Hepatocyte (in vitro differentiated cells): ENCODE results near the gene INTS15. TPM values are rescaled to one million over a fixed set of nuclear protein-coding genes. Genes with fewer than 3 reads are reported as not detected.

Source experiments
- DNase-seq: peaks from one replicate; pipeline ENCODE4 v3.0.0-alpha.2; 2016; ENCODE audit warnings: low spot score
- H2AFZ ChIP-seq: fragments of 200-600 bp; sonication (generic); 2 replicates; pipeline ENCODE4 v1.6.0; 2016; ENCODE audit warnings: antibody characterized with exemption, mild to moderate bottlenecking
- H3K27ac ChIP-seq: fragments of 200-600 bp; sonication (generic); 2 replicates; pipeline ENCODE4 v1.5.1; 2016; ENCODE audit warnings: mild to moderate bottlenecking
- H3K27me3 ChIP-seq: fragments of 200-600 bp; sonication (generic); 2 replicates; pipeline ENCODE4 v1.6.1; 2016
- H3K36me3 ChIP-seq: fragments of 200-600 bp; sonication (generic); replicated peaks from 2 replicates; pipeline ENCODE4 v1.5.1; 2016; ENCODE audit warnings: low read depth; ENCODE audit not compliant: insufficient read depth
- H3K4me1 ChIP-seq: fragments of 200-600 bp; sonication (generic); 2 replicates; pipeline ENCODE4 v1.5.1; 2016; ENCODE audit warnings: mild to moderate bottlenecking, moderate library complexity; ENCODE audit not compliant: insufficient read depth
- H3K4me2 ChIP-seq: fragments of 200-600 bp; sonication (generic); 2 replicates; pipeline ENCODE4 v1.6.0; 2016
- H3K4me3 ChIP-seq: fragments of 200-600 bp; sonication (generic); 2 replicates; pipeline ENCODE4 v1.5.1; 2016; ENCODE audit warnings: mild to moderate bottlenecking
- H3K79me2 ChIP-seq: fragments of 200-600 bp; sonication (generic); 2 replicates; pipeline ENCODE4 v1.6.0; 2017; ENCODE audit warnings: mild to moderate bottlenecking
- H3K9me2 ChIP-seq: fragments of 200-600 bp; sonication (generic); replicated peaks from 2 replicates; pipeline ENCODE4 v1.6.0; 2017; ENCODE audit warnings: mild to moderate bottlenecking; ENCODE audit not compliant: insufficient read depth
- H3K9me3 ChIP-seq: fragments of 200-600 bp; sonication (generic); 2 replicates; pipeline ENCODE4 v1.5.1; 2016; ENCODE audit warnings: low read depth, mild to moderate bottlenecking
- H4K20me1 ChIP-seq: fragments of 200-600 bp; sonication (generic); 2 replicates; pipeline ENCODE4 v1.6.0; 2016; ENCODE audit warnings: mild to moderate bottlenecking; ENCODE audit not compliant: insufficient read depth, poor library complexity, severe bottlenecking
- EZH2 ChIP-seq: fragments of 200-600 bp; sonication (generic); IDR thresholded peaks from 2 replicates; pipeline ENCODE4 v1.6.1; 2016; ENCODE audit warnings: antibody characterized with exemption, mild to moderate bottlenecking, borderline replicate concordance
- EZH2phosphoT487 ChIP-seq: fragments of 200-600 bp; sonication (generic); IDR thresholded peaks from one replicate; pipeline ENCODE4 v1.6.1; 2018; ENCODE audit warnings: antibody characterized with exemption, mild to moderate bottlenecking, low read depth, moderate library complexity; ENCODE audit not compliant: unreplicated experiment, severe bottlenecking
- WGBS: methylation state at CpG from one replicate; pipeline ENCODE4 v1.1.6; 2016; ENCODE audit warnings: low lambda C conversion rate; ENCODE audit errors: missing lambda C conversion rate; 5-methylcytosine and 5-hydroxymethylcytosine counted together
- polyA plus RNA-seq: library from polyadenylated mRNA; unstranded; fragments of >200 nt; fragmentation: Nextera tagmentation; extraction: Ambion mirVana; gene quantifications from 2 replicates; pipeline ENCODE4 v1.2.1, GENCODE V29; 2016
- total RNA-seq: library from RNA; depleted of rRNA; stranded (reverse); fragments of >200 nt; gene quantifications from 2 replicates; pipeline ENCODE4 v1.2.3, GENCODE V29; 2014
- TF ChIP-seq, protein P1 (sequence below): fragments of 200-600 bp; sonication (generic); IDR thresholded peaks from 2 replicates; pipeline ENCODE4 v1.5.1; 2016; ENCODE audit warnings: antibody characterized with exemption, mild to moderate bottlenecking; ENCODE audit not compliant: poor library complexity

The INTS15 gene
- total and polyA plus RNA-seq, 2 experiments from 2014 or later = 21.4 to 26.1 TPM

DNA sequence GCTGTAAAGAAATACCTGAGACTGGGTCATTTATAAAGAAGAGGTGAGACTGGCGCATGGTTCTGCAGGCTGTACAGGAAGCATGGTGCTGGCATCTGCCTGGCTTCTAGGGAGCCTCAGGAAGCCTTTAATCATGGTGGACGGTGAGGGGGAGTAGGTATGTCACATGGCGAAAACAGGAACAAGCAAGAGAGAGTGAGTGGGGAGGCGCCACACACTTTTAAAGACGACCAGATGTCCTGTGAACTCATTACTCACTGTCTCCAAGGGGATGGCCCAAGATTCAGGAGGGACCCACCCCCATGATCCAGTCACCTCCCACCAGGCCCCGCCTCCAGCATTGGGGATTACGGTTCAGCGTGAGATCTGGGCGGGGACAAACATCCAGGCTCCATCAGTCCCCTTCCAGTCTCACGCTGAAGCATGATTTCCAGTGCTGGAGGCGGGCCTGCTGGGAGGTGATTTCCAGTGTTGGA lies 50.5 kb downstream of the INTS15 start:
- H2AFZ ChIP-seq = no peak overlapping the region
- 65% methylated on average over 11 of the region's 11 CpGs for WGBS
- H3K9me2 ChIP-seq = no peaks in the 10 kb centered on the region
- H3K27ac ChIP-seq = no peak overlapping the region
- no peak overlapping the region for H3K4me3 ChIP-seq
- no peaks in the 10 kb centered on the region for H3K36me3 ChIP-seq
- no peak for DNase-seq
- no peaks in the 10 kb centered on the region for H3K9me3 ChIP-seq
- no peak overlapping the region for H3K4me2 ChIP-seq
- H3K4me1 ChIP-seq = peaks cover 7% of the 10 kb centered on the region
- no peaks in the 10 kb centered on the region for H3K27me3 ChIP-seq
- peaks cover 40% of the 10 kb centered on the region for H3K79me2 ChIP-seq
- TF ChIP-seq EZH2phosphoT487 = no peak
- TF ChIP-seq EZH2 = no peak
- TF ChIP-seq, protein P1, sequence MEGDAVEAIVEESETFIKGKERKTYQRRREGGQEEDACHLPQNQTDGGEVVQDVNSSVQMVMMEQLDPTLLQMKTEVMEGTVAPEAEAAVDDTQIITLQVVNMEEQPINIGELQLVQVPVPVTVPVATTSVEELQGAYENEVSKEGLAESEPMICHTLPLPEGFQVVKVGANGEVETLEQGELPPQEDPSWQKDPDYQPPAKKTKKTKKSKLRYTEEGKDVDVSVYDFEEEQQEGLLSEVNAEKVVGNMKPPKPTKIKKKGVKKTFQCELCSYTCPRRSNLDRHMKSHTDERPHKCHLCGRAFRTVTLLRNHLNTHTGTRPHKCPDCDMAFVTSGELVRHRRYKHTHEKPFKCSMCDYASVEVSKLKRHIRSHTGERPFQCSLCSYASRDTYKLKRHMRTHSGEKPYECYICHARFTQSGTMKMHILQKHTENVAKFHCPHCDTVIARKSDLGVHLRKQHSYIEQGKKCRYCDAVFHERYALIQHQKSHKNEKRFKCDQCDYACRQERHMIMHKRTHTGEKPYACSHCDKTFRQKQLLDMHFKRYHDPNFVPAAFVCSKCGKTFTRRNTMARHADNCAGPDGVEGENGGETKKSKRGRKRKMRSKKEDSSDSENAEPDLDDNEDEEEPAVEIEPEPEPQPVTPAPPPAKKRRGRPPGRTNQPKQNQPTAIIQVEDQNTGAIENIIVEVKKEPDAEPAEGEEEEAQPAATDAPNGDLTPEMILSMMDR = no peak
- H4K20me1 ChIP-seq = peaks cover 6% of the 10 kb centered on the region

DNA sequence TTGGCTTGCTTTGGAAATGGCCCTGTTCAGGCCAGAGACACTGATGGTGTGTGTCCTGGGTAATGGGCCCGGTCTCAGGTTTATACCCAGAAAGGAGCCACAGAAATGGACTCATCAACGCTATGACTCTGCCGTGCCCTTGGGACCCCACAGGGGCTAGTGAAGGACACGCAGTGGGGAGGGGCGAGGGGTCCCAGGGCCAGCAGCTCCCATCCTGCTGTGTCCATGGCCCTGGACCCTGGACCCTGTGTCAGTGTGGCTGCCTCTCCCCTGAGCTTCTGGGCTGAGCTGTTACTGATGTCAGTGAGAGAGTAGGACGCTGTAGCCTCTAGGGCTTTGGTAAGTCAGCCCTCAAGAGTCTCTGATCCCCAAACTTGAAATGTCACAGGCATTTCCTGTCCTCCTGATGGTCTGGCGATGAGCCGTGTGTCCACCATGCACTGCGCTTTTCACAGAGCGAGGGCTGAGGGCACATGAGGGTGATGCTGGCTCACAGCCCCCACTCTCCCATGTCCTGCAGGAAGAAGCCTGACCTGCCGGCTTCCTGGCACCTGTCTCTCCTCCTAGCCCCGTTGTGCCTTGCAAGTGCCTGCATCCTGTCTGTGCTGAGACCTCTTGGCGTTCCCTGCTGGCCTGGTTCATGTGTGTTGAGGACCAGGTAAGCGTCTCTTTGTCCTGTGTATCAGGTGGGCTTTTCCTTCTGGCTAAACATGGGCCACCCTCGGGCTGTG lies 51.6 kb downstream of the INTS15 start:
- peaks cover 7% of the 10 kb centered on the region for H3K4me1 ChIP-seq
- H3K9me2 ChIP-seq = no peaks in the 10 kb centered on the region
- no peak overlapping the region for H3K4me2 ChIP-seq
- TF ChIP-seq EZH2phosphoT487 (no peak), EZH2 (no peak)
- TF ChIP-seq, protein P1 = no peak
- peaks cover 6% of the 10 kb centered on the region for H4K20me1 ChIP-seq
- WGBS = 95% methylated on average over 15 of the region's 15 CpGs
- H3K27ac ChIP-seq = no peak overlapping the region
- H2AFZ ChIP-seq = no peak overlapping the region
- H3K36me3 ChIP-seq = no peaks in the 10 kb centered on the region
- H3K9me3 ChIP-seq = no peaks in the 10 kb centered on the region
- H3K4me3 ChIP-seq = no peak overlapping the region
- H3K27me3 ChIP-seq = no peaks in the 10 kb centered on the region
- no peak for DNase-seq
- peaks cover 38% of the 10 kb centered on the region for H3K79me2 ChIP-seq

DNA sequence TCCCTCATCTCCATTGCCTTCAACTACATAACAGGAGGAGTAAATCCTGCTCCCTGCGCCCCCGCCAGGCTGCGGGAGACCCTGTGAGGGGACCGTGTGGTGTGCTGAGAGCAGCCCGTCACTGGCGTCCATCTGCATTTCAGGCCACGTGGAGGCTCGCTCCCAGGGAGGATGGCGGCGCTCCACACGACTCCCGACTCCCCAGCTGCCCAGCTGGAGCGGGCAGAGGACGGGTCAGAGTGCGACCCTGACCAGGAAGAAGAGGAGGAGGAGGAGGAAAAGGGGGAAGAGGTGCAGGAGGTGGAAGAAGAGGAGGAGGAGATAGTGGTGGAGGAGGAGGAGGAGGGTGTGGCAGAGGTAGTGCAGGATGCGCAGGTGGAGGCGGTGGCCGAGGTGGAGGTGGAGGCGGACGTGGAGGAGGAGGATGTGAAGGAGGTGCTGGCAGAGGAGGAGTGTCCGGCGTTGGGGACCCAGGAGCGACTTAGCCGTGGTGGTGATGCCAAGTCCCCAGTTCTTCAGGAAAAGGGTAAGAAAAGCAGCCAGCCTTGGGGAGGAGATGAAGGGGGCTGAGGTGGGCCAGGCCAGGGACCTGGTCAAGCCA lies 52.5 kb downstream of the INTS15 start:
- WGBS = 96% methylated on average over 23 of the region's 24 CpGs
- H3K79me2 ChIP-seq = peaks cover 34% of the 10 kb centered on the region

More for the DNA sequence above, 52.5 kb downstream of the INTS15 start:
- H3K4me2 ChIP-seq = no peak overlapping the region
- H4K20me1 ChIP-seq = peaks cover 6% of the 10 kb centered on the region
- H3K36me3 ChIP-seq = no peaks in the 10 kb centered on the region
- no peaks in the 10 kb centered on the region for H3K9me2 ChIP-seq
- H2AFZ ChIP-seq = no peak overlapping the region
- no peaks in the 10 kb centered on the region for H3K27me3 ChIP-seq
- H3K4me1 ChIP-seq = peaks cover 7% of the 10 kb centered on the region
- no peak for DNase-seq
- no peaks in the 10 kb centered on the region for H3K9me3 ChIP-seq
- no peak overlapping the region for H3K4me3 ChIP-seq
- TF ChIP-seq EZH2phosphoT487 (no peak), EZH2 (no peak)
- TF ChIP-seq, protein P1 = no peak
- H3K27ac ChIP-seq = no peak overlapping the region
